Measurements from ENCODE around the gene SLC2A4RG.

SLC2A4RG gene

DNA sequence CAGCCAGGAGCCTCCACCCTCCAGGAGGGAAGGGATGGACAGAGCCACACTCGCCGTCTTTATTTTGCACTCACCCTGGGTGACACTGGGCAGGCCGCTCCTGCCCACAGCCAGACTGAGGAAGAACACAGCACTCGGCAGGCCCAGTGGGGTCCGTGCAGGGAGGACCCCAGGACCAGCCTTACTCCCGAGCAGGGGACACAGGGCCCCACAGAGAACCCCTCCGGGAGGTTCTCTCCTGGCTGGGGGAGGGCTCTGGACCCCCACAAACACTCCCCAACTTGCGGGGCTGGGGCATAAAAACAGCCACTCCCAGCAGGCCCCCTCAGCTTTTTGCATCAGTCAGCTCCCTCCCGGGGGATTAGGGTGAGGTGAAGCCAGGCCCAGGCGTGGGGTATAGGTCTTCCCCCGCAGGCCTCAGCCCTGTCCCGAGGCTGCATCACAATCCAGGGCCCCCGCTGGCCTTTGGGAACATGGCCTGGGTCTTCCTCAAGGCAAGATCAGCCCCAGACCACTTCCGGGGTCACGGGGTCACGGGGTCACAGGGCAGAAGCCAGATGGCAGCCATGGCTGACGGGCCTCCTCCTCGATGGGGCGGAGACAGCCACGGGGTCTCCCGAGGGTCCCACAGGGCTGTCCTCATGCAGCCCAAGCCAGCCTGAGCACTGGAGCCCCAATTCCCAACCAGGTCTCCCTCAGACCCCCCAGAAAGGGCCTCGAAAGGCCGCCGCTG, 39.9 kb upstream of the SLC2A4RG start:
- DNase-seq, result no peak

DNA sequence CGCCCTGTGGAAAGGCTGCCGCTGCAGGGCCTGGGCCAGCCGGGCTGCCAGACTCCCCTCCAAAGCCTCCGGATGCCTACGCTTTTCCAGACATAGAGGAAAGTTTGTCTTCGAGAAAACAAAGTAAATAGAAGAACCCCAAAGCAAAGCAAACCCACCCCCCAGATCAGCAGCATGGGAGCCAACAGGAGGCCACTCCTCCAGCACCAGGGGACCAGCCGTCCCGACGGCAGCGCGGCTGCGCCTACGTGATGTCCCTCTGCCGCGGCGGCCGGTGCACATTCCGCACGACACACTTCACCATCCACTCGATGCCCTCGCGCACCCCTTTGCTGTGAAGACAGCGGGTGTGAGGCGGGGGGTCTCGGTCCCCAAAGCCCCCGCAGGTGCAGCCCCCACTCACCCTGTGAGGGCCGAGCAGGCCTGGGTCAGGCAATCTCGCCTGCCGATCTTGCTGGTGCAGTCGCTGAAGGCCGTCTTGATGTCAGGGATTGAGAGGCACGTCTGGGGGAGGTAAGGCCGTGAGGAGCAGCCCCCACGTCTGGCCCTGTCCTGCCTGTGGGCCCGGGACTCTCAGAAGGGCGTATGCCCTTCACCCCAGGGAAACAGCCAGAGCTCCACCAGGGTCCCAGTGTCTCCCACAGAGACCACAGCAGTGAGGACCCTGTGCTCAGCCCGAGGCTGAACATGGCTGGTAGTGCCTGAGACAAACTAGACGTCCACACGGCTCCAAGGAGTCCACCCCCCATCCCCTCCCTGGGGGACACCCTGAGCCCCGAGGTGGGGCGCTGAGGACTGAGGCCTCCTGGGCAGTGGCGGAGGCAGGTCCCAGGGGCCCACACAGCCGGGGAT, 39.2 kb upstream of the SLC2A4RG start:
- DNase-seq, result no peak

DNA sequence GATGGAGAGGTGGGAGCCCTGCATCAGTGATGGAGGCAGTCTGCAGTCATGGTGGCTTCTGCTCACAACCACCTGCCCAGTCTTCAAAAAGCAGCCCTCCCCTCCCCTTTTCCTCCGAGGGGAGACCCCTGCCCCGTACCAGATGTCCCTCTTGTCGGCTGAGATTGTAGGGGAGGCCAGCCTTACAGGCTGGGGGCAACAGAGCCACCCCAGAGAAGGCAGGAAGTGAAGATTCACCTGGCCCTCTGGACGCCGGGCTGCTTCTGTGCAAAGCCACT, 38.6 kb upstream of the SLC2A4RG start:
- no peak for DNase-seq

DNA sequence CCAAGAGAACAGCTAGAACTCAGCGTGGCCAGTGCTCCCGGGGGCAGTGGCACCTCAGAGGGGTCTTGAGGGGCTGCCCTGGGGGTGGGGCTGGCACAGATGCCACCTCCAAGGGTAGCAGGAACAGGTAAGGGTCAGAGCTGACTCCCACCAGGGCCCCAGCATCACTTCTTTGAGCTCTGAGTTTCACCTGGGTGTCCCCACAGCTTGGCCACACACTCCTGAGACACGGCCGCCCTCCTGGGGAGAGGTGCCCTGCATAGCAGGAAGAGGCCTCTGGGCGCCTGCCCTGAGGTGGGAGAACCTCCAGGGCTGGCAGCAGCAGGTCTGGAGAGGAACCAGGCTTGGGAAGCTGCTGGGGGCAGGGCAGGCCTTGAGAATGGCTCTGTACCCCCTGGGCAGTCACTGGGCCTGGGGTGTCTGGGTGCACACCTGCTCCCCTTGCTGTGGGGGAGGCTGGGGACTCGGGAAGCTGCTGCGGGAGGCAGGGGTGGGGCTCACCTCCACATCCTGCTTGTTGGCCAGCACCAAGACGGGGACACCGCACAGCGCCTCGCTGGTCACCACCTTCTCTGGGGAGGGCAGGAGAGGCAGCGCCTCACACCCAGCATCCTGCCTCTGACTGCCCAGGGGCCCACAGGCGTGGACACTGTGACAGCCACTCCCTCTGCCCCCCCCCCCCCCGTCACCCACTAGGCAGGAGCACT, 38.1 kb upstream of the SLC2A4RG start:
- no peak for DNase-seq

DNA sequence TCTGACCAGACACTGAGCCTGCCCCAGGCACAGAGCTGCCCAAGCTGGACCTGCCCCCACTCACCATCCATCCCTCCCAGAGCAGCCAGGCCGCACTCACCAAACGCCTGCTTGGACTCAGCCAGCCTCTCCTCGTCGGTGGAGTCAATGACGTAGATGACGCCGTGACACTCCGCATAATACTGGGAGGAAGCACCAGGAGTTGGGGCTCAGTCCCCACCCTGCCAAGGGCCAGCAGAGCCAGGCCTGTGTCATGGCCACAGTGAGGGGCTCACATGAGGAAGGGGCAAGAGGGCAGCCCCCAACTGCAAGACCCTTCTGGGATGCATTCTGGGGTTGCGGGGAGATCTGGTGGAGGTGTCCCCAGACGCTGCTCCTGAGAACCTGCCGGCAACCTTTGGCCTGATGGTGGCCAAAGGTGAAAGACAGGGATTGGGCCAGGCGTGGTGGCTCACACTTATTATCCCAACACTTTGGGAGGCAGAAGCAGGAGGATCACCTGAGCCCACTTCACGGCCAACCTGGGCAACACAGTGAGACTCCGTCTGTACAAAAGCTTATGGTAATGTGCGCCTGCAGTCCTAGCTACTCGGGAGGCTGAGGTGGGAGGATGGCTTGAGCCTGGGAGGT, 37.4 kb upstream of the SLC2A4RG start:
- DNase-seq, result no peak

DNA sequence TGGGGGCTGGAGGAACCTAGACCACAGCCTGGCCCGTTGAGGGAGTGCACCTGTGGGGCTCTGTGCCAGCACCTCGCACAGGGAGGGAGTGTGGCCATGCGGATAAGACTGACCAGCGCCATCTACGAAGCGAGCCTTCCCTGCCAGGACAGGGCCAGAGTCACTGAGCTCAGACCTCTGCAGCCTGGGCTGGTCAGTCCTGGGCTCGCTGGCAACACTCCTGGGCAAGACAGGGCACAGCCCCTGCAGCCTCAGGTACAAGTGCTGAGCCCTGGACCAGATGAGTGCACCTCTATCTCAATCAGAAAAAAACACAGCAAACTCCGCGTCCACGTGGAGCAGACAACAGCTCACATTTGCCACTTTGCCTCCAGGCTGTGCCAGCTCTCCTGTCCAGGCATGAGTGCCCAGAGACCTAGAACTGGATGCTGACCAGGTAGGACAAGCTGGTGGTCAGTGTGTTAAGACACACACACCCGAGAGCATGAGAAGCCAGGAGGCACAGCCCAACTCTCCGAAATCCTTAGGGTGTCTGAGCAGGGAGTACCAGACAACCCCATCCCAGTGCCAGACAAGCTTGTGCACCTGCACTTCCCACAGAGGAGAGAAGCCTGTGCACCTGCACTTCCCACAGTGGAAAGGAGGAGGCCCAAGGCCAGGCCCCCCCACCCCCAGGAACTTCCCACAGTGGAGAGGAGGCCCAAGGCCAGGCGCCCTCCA, 36.7 kb upstream of the SLC2A4RG start:
- DNase-seq, result no peak

DNA sequence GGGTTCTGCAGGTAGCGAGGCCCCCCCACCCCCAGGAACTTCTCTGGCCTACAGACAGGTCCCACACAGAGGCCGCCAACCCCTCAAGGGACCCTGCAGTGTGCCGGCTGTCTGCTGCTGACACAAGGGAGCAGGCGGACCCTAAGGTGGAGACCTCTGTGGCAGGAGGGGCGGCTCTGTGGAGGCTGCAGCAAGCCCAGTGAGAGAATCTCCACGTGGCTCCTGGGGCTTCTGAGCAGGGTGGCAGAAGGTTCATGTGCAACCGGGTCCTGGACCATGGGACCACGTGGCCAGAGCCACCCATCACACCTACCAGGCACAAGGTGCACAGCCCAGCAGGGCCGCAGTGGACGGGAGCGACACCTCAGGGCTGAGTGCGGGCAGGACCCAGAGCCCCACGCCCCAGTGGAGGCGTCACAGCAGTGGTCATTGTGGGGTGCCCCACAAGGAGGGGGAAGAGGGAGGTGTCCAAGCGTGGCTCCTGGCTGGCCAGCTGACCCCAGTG, 36.1 kb upstream of the SLC2A4RG start:
- DNase-seq, result no peak

DNA sequence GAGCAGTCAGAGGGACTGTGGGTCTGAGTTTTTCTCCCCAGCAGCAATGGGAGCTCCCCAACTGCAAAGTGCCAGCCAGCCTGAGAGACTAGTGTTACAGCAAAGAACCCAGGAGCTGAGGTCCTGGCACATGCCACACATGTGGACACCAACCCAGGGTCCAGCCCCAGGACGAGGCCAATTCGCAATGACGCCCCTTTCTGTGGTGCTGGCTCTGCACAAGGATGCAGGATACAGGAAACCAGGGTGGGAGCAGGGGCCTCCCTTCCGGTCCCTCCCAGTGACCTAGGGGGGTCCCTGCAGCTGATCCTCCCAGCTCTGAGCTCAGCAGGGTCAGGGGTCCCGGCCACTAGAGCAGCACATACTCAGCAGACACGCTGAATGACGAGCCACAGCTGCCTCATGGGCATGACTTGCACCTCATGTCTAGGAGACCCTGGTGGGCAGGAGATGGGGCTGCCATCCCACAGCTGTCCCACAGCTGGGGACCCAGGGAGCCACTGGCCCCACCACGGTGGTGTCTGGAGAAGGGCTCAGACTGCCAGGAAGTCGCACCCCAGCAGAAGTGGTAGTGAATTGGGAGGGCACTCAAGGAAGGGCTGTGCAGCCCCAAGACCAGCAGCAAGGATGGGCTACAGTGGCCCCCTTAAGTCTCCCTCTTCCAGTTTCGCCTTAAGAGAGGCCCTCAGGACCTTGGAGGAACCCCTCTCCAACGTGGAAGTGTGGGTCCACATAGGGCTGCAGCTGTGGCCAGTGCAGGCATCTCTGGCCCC, 35.4 kb upstream of the SLC2A4RG start:
- DNase-seq, result no peak

DNA sequence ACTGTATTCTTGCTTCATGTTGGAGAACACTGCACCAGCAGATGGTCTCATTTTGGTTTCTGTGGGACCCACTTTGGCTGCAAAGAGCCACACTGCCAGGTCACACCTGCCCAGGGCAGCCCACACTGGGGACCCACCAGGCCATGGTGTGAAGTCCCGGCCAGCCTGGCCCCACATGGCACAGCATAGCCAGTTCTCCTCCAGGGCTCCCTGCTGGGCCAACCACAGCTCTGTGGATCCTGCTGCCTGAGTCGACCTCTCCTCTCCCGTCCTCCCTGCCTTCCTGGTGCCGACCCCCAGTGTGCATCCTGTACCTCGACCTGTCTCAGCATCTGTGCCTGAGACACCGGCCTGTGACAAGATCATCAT, 34.8 kb upstream of the SLC2A4RG start:
- DNase-seq, result no peak

DNA sequence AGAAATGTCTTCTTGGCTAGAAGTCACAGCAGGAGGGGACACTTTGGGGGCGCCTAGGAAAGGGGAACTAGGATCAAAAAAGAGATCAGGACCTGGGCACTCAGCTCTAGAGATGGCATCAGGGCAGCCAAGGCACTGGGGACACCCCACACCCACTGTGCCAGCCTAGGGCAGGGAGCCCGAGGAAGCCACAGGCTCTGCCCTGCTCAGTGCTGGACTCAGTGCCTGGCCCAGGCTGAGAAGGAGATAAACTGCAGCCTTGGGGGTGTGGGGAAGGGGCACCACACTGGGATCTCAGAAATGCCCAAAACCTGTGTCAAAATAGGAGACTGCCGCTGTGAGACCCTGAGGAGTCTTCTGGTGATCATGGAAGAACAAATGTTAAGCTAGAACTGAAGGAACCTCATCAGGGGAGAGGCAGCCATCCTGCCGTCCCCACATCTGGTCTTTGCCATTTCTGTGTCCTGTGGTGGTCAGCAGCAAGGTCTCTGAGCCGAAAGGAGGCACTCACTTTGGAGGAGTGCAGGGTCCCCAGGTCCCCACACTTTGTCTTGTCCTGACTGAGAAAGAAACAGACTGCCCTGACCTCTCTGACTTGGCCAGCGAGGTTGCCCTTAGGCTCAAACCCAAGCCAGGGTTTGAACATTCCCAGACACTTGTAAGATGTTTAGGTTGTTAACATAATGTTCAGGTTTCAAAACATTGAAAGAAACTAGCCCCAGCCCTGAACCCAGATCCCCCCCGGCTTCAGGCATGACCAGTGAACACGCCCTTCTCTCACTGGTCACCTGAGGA, 34.1 kb upstream of the SLC2A4RG start:
- DNase-seq, result no peak

DNA sequence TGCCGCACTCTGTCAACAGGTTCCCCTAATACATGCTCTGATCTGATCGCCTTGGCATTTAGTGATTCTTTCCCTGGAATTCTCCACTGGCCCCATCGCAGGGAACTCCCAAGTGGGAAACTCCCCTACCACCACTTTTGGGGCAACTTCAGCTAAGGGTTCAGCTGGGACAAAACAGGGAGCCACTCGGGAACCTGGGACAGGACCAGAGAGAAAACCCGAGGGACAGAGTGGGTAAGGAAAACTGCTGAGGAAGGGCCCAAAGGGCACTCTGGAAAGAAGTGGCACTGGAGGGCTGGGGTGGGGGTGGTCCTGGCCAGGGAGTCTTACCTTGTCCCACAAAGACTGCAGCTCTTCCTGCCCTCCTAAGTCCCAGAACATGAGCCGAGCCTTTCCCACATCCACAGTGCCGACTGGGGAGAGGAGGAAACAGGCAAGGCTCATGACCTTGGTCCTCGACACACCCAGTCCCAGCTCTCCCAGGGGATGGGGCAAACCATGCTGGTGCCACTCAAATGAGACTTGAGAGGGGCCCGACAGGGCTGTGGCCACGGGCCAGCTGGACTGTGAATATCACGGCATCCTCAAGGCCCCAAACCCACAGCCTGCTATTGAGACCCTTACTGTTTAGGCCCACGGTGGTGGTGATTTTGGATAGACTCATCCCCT, 33.4 kb upstream of the SLC2A4RG start:
- no peak for DNase-seq

DNA sequence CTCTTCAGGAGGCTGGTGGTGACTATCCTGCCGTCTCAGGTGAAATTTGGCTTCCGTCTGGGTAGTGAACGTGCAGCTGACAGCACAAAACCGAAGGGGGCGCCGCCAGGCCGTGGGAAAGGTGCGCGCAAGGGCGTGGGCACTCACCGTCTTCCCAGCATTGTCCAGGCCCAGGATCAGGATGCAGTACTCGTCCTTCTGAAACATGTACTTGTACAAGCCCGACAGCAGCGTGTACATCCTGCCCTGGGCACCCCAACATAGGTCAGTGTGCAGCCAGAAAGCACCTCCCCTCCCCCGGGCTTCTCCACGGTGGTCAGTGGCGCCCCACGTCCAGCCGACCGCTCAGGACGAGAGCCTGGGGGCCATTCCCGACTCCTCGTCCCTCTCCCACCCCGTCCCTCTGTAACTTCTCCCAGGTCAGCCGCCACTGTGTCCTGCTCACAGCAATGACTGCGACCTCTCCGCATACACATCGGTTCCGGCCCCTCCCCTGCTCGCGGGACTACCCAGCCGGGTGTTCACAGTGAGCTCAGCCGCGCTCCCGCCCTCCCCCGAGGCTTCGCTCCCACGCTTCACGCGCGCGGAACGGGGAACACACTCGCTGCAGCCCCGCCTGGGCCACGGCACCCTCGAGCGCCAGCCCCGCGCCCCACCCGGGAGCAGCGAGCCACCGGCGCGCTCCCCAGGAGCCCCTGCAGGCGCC, 32.6 kb upstream of the SLC2A4RG start:
- DNase-seq, result peak; percentile 74

DNA sequence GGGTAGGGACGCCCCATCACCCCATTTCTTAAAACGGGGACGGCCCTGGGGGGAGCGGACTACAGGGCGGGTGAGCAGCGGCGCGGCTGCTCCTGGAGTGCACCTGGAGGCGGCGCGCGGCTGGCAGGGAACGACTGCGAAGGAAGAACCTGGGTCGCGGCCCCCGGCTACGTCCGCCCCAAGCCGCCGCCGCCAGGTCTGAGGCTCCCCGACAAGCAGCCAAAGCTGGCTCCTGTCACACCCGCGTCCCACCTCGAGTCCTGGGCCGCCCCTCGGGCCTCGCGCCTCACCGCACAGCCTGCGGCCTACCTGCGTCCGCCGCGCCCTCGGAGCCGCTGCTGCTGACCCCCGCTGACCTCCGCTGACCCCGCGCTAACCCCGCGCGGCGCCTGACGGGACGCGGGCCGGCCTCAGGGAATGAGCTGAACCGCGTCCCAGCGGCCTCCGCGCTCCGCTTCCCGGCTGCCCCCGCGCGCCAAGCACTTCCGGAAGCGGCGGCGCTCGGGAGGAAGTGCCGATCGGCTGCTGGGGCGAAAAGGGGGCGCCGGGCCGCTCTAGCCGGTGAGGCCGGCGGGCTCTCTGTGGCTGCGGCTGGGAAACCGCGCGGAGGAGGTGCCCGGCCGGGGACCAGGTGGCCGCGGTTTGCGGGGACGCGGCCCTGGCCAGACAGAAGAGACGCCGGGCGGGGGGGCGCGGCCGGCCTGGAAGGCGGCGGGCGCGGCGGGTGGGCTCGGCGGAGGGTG, 31.8 kb upstream of the SLC2A4RG start, which contains the start of the genes ARFRP1 and ZGPAT:
TSS of gene ARFRP1 (minus strand) at position 419 of the 743 bp plus-strand sequence. CDS start 885 bp downstream, outside the sequence.
TSS of gene ZGPAT (plus strand) at position 482 of the 743 bp plus-strand sequence. CDS start 542 bp downstream, outside the sequence.
- DNase-seq, result peak; percentile 93

DNA sequence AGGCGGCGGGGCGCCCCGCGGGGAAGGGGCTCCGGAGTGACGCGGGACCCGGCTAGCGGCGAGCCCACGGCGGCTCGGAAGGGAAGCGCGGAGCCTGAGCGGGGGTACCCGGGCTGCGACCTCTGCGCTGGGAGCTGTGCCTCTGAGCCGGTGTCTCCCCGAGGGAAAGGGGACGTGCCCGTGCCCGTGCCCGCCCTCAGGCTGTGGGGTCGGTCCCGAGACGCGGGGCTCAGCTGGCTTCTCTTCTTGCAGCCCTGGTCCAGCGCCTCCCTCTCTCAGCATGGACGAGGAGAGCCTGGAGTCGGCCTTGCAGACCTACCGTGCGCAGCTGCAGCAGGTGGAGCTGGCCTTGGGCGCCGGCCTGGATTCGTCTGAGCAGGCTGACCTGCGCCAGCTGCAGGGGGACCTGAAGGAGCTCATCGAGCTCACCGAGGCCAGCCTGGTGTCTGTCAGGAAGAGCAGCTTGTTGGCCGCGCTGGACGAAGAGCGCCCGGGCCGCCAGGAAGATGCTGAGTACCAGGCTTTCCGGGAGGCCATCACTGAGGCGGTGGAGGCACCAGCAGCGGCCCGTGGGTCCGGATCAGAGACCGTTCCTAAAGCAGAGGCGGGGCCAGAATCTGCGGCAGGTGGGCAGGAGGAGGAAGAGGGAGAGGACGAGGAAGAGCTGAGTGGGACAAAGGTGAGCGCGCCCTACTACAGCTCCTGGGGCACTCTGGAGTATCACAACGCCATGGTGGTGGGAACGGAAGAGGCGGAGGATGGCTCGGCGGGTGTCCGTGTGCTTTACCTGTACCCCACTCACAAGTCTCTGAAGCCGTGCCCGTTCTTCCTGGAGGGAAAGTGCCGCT, 31.1 kb upstream of the SLC2A4RG start:
- peak; percentile 59 for DNase-seq

DNA sequence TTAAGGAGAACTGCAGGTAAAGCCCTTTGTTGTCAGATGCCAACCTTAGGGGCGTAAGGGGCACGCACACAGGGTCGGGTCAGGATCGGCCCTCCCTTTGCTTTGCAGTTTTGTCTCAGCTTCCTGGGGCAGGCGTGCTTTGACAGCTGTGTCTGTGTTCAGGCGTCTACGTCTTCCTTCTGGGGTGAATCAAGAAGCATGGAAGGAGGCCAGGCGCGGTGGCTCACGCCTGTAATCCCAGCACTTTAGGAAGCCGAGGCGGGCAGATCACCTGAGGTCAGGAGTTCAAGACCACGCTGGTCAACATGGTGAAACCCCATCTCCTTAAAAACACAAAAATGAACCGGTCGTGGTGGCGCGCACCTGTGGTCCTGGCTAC, 30.4 kb upstream of the SLC2A4RG start:
- no peak for DNase-seq

DNA sequence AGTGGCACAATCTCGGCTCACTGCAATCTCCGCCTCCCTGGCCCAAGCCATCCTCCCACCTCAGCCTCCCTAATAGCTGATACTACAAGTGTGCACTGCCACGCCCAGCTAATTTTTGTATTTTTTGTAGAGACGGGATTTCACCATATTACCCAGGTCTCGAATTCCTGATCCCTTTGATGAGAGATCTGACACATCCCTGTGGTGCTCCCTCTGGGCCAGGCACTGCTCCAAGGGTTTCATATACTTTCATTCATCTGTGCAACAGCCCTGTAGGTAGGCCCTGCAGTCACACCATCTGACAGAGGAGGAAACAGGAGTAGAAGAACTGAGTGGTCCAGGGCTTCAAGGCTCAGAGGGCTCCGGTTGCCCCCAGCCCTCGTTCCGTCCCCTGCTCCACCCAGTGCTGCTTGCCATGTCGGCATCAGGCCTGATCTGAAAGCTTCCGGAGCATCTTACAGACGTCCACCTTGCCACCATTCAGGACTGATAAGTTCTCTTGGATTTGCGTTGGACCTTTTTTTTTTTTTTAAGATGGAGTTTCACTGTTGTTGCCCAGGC, 28.4 kb upstream of the SLC2A4RG start:
- DNase-seq, result no peak

DNA sequence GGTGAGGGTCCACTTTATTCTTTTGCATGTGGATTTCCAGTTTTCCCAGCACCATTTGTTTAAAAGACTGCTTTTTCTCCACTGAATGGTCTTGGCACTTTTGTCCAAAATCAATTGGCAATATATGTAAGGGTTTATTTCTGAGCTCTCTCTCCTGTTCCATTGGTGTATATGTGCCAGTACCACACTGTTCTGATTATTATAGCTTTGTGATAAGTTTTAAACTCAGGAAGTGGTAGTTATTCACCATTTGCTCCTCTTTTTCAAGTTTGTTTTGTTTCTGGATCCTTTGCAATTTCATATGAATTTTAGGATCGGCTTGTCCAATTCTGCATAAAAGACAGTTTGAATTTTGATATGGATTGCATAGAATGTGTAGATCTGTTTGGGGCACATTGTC, 27.4 kb upstream of the SLC2A4RG start:
- DNase-seq, result no peak

All from DMS53 (cell line).